22Rv1 (cell line): ENCODE data around the gene CGREF1.
"Not testable (repeated sequence)": the region's sequence is repeated elsewhere in the genome, so short reads cannot be mapped to it uniquely, and the experiment has no call there.

Source experiments
- H3K27ac ChIP-seq: fragments of 450-650 bp; 2 replicates; pipeline ENCODE4 v1.5.1; 2017
- ZFX ChIP-seq: fragments of 450-650 bp; IDR thresholded peaks from 2 replicates; pipeline ENCODE4 v1.6.1; 2017; ENCODE audit warnings: antibody characterized with exemption, borderline replicate concordance
- TF ChIP-seq, protein P1 (sequence below): fragments of 450-650 bp; IDR thresholded peaks from 2 replicates; pipeline ENCODE4 v1.5.1; 2017; ENCODE audit warnings: mild to moderate bottlenecking

CGREF1 gene

GRCh38 chr2:27078267-27079194, 40.4 kb downstream of the CGREF1 start, which contains the start of gene EMILIN1:
TSS of gene EMILIN1 (plus strand) at chr2:27078615. CDS start at chr2:27079066, 451 bp downstream.
- TF ChIP-seq ZFX = no peak
- TF ChIP-seq, protein P1, sequence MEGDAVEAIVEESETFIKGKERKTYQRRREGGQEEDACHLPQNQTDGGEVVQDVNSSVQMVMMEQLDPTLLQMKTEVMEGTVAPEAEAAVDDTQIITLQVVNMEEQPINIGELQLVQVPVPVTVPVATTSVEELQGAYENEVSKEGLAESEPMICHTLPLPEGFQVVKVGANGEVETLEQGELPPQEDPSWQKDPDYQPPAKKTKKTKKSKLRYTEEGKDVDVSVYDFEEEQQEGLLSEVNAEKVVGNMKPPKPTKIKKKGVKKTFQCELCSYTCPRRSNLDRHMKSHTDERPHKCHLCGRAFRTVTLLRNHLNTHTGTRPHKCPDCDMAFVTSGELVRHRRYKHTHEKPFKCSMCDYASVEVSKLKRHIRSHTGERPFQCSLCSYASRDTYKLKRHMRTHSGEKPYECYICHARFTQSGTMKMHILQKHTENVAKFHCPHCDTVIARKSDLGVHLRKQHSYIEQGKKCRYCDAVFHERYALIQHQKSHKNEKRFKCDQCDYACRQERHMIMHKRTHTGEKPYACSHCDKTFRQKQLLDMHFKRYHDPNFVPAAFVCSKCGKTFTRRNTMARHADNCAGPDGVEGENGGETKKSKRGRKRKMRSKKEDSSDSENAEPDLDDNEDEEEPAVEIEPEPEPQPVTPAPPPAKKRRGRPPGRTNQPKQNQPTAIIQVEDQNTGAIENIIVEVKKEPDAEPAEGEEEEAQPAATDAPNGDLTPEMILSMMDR = no peak
- H3K27ac ChIP-seq = no peak within 1 kb of the TSS

GRCh38 chr2:27077231-27077630, 41.7 kb downstream of the CGREF1 start:
- no peak for TF ChIP-seq ZFX
- TF ChIP-seq, protein P1 = no peak
- no peak overlapping the region for H3K27ac ChIP-seq

DNA sequence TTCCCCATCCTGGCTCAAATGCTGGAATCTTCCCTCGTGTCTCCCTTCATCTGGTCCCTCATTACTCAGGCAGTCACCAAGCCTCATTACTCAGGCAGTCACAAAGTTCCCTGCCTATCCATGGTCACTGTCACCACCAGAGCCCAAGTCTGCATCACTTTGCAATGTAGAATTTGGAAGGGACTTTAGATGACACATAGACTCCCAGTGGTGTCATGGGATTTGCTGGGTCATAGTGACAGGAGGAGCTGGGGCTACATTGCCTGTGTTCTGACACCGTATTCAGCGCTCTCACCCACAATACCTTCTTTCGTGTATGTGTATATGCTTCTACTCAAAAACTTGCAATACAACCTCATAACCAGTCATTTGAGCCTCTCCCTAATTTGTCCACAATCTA, 42.6 kb downstream of the CGREF1 start:
- H3K27ac ChIP-seq = no peak overlapping the region
- TF ChIP-seq, protein P1 = no peak
- TF ChIP-seq ZFX = no peak

- not testable (repeated sequence) for H3K27ac ChIP-seq
These were observed 43.4 kb downstream of the CGREF1 start for GRCh38 chr2:27075566-27075871.

- TF ChIP-seq ZFX = no peak
- TF ChIP-seq, protein P1 = no peak
- H3K27ac ChIP-seq = no peak overlapping the region
These were observed 44.0 kb downstream of the CGREF1 start for GRCh38 chr2:27074738-27075565.

- H3K27ac ChIP-seq = no peak overlapping the region
- TF ChIP-seq, protein P1 = no peak
- TF ChIP-seq ZFX = no peak
These were observed 45.1 kb downstream of the CGREF1 start for GRCh38 chr2:27073782-27074181.

DNA sequence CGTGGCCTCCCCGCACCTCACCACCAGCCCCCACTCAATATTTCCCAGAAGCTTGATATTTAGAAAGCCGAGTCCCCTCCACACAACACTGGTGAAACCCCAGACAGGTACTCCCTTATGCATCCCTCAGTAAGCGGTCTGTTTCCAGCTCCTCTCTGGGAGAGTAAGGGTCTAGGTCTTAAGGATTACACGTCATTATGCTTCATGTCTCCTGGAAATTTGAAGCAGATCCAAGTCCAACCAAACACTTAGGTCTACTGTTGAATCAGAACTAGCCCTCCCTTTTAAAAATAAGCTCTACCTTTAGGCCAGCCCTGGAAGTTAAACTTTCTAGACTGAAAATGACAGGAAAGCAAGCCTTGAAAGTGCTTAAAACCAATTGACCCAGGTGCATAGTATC, 46.0 kb downstream of the CGREF1 start:
- no peak for TF ChIP-seq ZFX
- TF ChIP-seq, protein P1 = no peak
- H3K27ac ChIP-seq = no peak overlapping the region
